Neural cell (in vitro differentiated cells): Measurements from ENCODE around the gene KLHDC4. TPM values are rescaled to one million over a fixed set of nuclear protein-coding genes. Genes with fewer than 3 reads are reported as not detected.

Experiments
- H2AFZ ChIP-seq: fragments of 200-600, 300-800 bp; sonication (generic), shearing (Covaris generic); 2 replicates; pipeline ENCODE4 v1.6.0; 2014; ENCODE audit warnings: low read depth, mild to moderate bottlenecking, antibody characterized with exemption, low read length, moderate library complexity
- H3F3A ChIP-seq: fragments of 200-600 bp; shearing (Covaris generic); 2 replicates; pipeline ENCODE4 v1.6.1; 2016; ENCODE audit warnings: mild to moderate bottlenecking, moderate library complexity, mixed read lengths, antibody characterized with exemption, low read length; ENCODE audit not compliant: insufficient read depth, poor library complexity, severe bottlenecking
- H3K27ac ChIP-seq: fragments of 200-600, 300-800 bp; sonication (generic), shearing (Covaris generic); 2 replicates; pipeline ENCODE4 v1.5.1; 2014; ENCODE audit warnings: mild to moderate bottlenecking, low read length, moderate library complexity
- H3K27me3 ChIP-seq: fragments of 300-800, 200-600 bp; sonication (generic), shearing (Covaris generic); 2 replicates; pipeline ENCODE4 v1.6.0; 2014; ENCODE audit warnings: mild to moderate bottlenecking, low read depth, low read length, moderate library complexity; ENCODE audit not compliant: insufficient read depth
- H3K36me3 ChIP-seq: fragments of 300-800, 200-600 bp; sonication (generic), shearing (Covaris generic); 2 replicates; pipeline ENCODE4 v1.5.1; 2014; ENCODE audit warnings: mild to moderate bottlenecking, antibody characterized with exemption, low read length, moderate library complexity; ENCODE audit not compliant: insufficient read depth
- H3K4me2 ChIP-seq: fragments of 300-800, 200-600 bp; sonication (generic), shearing (Covaris generic); 2 replicates; pipeline ENCODE4 v1.6.0; 2014; ENCODE audit warnings: mild to moderate bottlenecking, low read length
- H3K4me3 ChIP-seq: fragments of 300-800, 200-600 bp; sonication (generic), shearing (Covaris generic); 2 replicates; pipeline ENCODE4 v1.5.1; 2014; ENCODE audit warnings: mild to moderate bottlenecking, low read length, moderate library complexity
- H3K79me2 ChIP-seq: fragments of 200-600 bp; shearing (Covaris generic); replicated peaks from 2 replicates; pipeline ENCODE4 v1.6.0; 2014; ENCODE audit warnings: mild to moderate bottlenecking, low read length, moderate library complexity; ENCODE audit not compliant: insufficient read depth
- H3K9ac ChIP-seq: fragments of 300-800, 200-600 bp; sonication (generic), shearing (Covaris generic); 2 replicates; pipeline ENCODE4 v1.6.1; 2016; ENCODE audit warnings: mild to moderate bottlenecking, low read length, mixed read lengths
- H3K9me2 ChIP-seq: fragments of 200-600 bp; shearing (Covaris generic); 2 replicates; pipeline ENCODE4 v1.6.1; 2016; ENCODE audit warnings: mild to moderate bottlenecking, low read length, mixed read lengths; ENCODE audit not compliant: insufficient read depth
- H3K9me3 ChIP-seq: fragments of 200-600, 300-800 bp; sonication (generic), shearing (Covaris generic); 2 replicates; pipeline ENCODE4 v1.6.1; 2016; ENCODE audit warnings: mild to moderate bottlenecking, mixed run types, low read length, moderate library complexity, mixed read lengths
- H4K20me1 ChIP-seq: fragments of 200-600 bp; shearing (Covaris generic); 2 replicates; pipeline ENCODE4 v1.6.1; 2016; ENCODE audit warnings: mild to moderate bottlenecking, mixed run types; ENCODE audit not compliant: insufficient read depth
- EP300 ChIP-seq: fragments of 450-650 bp; conservative IDR thresholded peaks from 2 replicates; pipeline ENCODE4 v1.6.1; 2014; ENCODE audit warnings: antibody characterized with exemption, mild to moderate bottlenecking, moderate library complexity; ENCODE audit not compliant: poor library complexity, severe bottlenecking
- EZH2 ChIP-seq: fragments of 200-600, 300-800 bp; shearing (Covaris generic), sonication (generic); IDR thresholded peaks from 2 replicates; pipeline ENCODE4 v1.6.1; 2014; ENCODE audit warnings: antibody characterized with exemption, low read length, borderline replicate concordance, mild to moderate bottlenecking; ENCODE audit not compliant: insufficient read depth, poor library complexity, severe bottlenecking
- MXI1 ChIP-seq: fragments of 450-650 bp; conservative IDR thresholded peaks from 2 replicates; pipeline ENCODE4 v1.6.1; 2014; ENCODE audit warnings: antibody characterized with exemption, mild to moderate bottlenecking; ENCODE audit not compliant: poor library complexity, severe bottlenecking
- RAD21 ChIP-seq: fragments of 450-650 bp; conservative IDR thresholded peaks from 2 replicates; pipeline ENCODE4 v1.6.1; 2014; ENCODE audit warnings: antibody characterized with exemption, mild to moderate bottlenecking, moderate library complexity
- SMC3 ChIP-seq: fragments of 450-650 bp; conservative IDR thresholded peaks from 2 replicates; pipeline ENCODE4 v1.6.1; 2014; ENCODE audit warnings: antibody characterized with exemption, mild to moderate bottlenecking, moderate library complexity; ENCODE audit not compliant: poor library complexity
- polyA plus RNA-seq: library from polyadenylated mRNA; depleted of rRNA; stranded (reverse); fragments of >200 nt; gene quantifications from 2 replicates; pipeline ENCODE4 v1.2.3, GENCODE V29; 2014
- TF ChIP-seq, protein P1 (sequence below): fragments of 450-650 bp; IDR thresholded peaks from 2 replicates; pipeline ENCODE4 v1.5.1; 2014; ENCODE audit warnings: antibody characterized with exemption, mild to moderate bottlenecking, moderate library complexity; ENCODE audit not compliant: poor library complexity, severe bottlenecking
- TF ChIP-seq, protein P2 (sequence below): IDR thresholded peaks from 2 replicates; pipeline ENCODE4 v1.6.1; 2012; ENCODE audit warnings: borderline replicate concordance

The KLHDC4 gene
- polyA plus RNA-seq, 1 donor from 2014 or later: 27.5 TPM

DNA sequence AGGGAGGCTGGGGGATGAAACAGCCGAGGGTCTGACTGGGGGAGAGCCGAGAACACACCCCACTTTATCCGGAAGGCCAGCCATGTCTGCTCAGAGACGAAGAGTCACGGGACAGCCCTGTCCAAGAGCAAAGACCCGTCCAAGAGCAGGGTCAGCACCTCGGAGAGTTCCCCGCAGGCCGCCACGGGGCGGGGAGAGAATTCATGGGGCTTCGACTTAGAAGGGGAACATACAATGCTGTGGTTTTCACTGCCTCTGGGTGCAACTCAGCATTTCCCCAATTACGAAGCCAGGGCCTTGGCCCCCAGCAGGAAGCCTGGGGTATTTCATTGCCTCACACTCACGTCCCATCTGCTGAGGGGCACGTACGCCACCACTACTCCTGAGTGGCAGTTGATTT is 104.2 kb downstream of the KLHDC4 start:
- H3K9me3 ChIP-seq: no peaks in the 10 kb centered on the region
- no peaks in the 10 kb centered on the region for H3K36me3 ChIP-seq
- no peaks in the 10 kb centered on the region for H3K27me3 ChIP-seq
- H2AFZ ChIP-seq: no peak overlapping the region
- no peak overlapping the region for H3K4me3 ChIP-seq
- no peaks in the 10 kb centered on the region for H3F3A ChIP-seq
- TF ChIP-seq, protein P1, sequence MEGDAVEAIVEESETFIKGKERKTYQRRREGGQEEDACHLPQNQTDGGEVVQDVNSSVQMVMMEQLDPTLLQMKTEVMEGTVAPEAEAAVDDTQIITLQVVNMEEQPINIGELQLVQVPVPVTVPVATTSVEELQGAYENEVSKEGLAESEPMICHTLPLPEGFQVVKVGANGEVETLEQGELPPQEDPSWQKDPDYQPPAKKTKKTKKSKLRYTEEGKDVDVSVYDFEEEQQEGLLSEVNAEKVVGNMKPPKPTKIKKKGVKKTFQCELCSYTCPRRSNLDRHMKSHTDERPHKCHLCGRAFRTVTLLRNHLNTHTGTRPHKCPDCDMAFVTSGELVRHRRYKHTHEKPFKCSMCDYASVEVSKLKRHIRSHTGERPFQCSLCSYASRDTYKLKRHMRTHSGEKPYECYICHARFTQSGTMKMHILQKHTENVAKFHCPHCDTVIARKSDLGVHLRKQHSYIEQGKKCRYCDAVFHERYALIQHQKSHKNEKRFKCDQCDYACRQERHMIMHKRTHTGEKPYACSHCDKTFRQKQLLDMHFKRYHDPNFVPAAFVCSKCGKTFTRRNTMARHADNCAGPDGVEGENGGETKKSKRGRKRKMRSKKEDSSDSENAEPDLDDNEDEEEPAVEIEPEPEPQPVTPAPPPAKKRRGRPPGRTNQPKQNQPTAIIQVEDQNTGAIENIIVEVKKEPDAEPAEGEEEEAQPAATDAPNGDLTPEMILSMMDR: no peak
- TF ChIP-seq, protein P2, sequence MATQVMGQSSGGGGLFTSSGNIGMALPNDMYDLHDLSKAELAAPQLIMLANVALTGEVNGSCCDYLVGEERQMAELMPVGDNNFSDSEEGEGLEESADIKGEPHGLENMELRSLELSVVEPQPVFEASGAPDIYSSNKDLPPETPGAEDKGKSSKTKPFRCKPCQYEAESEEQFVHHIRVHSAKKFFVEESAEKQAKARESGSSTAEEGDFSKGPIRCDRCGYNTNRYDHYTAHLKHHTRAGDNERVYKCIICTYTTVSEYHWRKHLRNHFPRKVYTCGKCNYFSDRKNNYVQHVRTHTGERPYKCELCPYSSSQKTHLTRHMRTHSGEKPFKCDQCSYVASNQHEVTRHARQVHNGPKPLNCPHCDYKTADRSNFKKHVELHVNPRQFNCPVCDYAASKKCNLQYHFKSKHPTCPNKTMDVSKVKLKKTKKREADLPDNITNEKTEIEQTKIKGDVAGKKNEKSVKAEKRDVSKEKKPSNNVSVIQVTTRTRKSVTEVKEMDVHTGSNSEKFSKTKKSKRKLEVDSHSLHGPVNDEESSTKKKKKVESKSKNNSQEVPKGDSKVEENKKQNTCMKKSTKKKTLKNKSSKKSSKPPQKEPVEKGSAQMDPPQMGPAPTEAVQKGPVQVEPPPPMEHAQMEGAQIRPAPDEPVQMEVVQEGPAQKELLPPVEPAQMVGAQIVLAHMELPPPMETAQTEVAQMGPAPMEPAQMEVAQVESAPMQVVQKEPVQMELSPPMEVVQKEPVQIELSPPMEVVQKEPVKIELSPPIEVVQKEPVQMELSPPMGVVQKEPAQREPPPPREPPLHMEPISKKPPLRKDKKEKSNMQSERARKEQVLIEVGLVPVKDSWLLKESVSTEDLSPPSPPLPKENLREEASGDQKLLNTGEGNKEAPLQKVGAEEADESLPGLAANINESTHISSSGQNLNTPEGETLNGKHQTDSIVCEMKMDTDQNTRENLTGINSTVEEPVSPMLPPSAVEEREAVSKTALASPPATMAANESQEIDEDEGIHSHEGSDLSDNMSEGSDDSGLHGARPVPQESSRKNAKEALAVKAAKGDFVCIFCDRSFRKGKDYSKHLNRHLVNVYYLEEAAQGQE: peak; percentile 43
- TF ChIP-seq MXI1 (no peak), EP300 (no peak), SMC3 (no peak)
- no peaks in the 10 kb centered on the region for H4K20me1 ChIP-seq
- H3K27ac ChIP-seq: no peak overlapping the region
- no peak overlapping the region for H3K9ac ChIP-seq
- H3K4me2 ChIP-seq: no peak overlapping the region
- no peaks in the 10 kb centered on the region for H3K9me2 ChIP-seq
- H3K79me2 ChIP-seq: no peaks in the 10 kb centered on the region

DNA sequence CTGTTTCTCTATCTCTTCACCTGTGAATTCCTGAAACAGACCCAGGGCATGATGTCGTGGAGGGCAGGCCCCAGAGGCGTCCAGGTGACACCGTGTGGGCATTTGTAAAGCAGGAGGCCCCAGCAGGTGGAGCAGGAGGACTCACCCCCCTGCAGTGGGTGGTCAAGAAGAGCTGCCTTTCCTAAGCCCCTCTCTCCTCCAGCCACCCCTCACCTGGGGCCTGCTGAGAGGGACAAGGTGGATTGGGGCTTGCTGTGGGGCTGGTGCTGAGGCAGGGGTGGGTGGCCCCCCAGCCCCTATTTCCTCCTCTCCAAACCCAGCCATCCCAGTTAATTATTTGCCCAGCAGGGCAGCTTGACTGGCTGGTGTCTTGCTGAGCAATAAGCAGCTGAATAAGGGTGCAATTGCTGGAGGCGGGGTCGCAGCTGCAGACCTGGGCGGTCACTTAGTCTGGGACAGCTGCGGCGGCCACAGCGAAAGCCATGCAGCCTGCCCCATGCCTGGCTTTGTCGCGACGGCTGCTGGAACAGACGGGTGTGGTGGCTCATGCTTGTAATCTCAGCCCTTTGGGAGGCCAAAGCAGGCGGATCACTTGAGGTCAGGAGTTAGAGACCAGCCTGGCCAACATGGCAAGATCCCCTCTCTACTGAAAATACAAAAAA is 107.1 kb downstream of the KLHDC4 start:
- no peak for TF ChIP-seq RAD21
- no peak for TF ChIP-seq EZH2
- TF ChIP-seq, protein P2: no peak
- no peak for TF ChIP-seq EP300
- TF ChIP-seq, protein P1: no peak
- Histone ChIP-seq H2AFZ (no peak overlapping the region), H4K20me1 (no peaks in the 10 kb centered on the region), H3K79me2 (no peaks in the 10 kb centered on the region), H3K36me3 (no peaks in the 10 kb centered on the region), H3K9ac (no peak overlapping the region), H3K9me3 (no peaks in the 10 kb centered on the region), H3K27ac (no peak overlapping the region), H3K4me2 (no peak overlapping the region), H3F3A (no peaks in the 10 kb centered on the region), H3K4me3 (no peak overlapping the region), H3K27me3 (no peaks in the 10 kb centered on the region), H3K9me2 (no peaks in the 10 kb centered on the region)
